GM12878 (cell line): ENCODE results near the gene MUC5AC. TPM values are rescaled to one million over a fixed set of nuclear protein-coding genes. Genes with fewer than 3 reads are reported as not detected.

Experiments used
- ATF3 ChIP-seq: IDR thresholded peaks from 2 replicates; pipeline ENCODE4 v1.6.1; 2011; ENCODE audit warnings: low read depth, mild to moderate bottlenecking, low read length, moderate library complexity, borderline replicate concordance; ENCODE audit errors: extremely low read depth
- CBX5 ChIP-seq: sonication (generic); IDR thresholded peaks from 2 replicates; pipeline ENCODE4 v1.6.1; 2016; ENCODE audit warnings: low read depth, moderate library complexity, mild to moderate bottlenecking, inconsistent platforms
- CEBPZ ChIP-seq: fragments of 150-350 bp; IDR thresholded peaks from 2 replicates; pipeline ENCODE4 v1.6.1; 2016; ENCODE audit warnings: low read depth, low read length
- GATAD2B ChIP-seq: fragments of 450-650 bp; conservative IDR thresholded peaks from 2 replicates; pipeline ENCODE4 v1.6.1; 2017; ENCODE audit warnings: low read depth, mild to moderate bottlenecking, moderate library complexity
- JUND ChIP-seq: IDR thresholded peaks from 2 replicates; pipeline ENCODE4 v1.6.1; 2012; ENCODE audit warnings: low read depth, mild to moderate bottlenecking, low read length, improper control_type of control experiment, moderate library complexity
- NFXL1 ChIP-seq: fragments of 450-650 bp; IDR thresholded peaks from 2 replicates; pipeline ENCODE4 v1.6.1; 2017; ENCODE audit warnings: antibody characterized with exemption, mild to moderate bottlenecking, borderline replicate concordance
- NRF1 ChIP-seq: conservative IDR thresholded peaks from 2 replicates; pipeline ENCODE4 v1.6.1; 2011; ENCODE audit warnings: mild to moderate bottlenecking, low read depth, low read length, improper control_type of control experiment
- SMAD5 ChIP-seq: IDR thresholded peaks from 2 replicates; pipeline ENCODE4 v1.6.1; 2016; ENCODE audit warnings: antibody characterized with exemption, low read depth
- SREBF2 ChIP-seq: IDR thresholded peaks from 2 replicates; pipeline ENCODE4 v1.6.1; 2012; ENCODE audit warnings: mild to moderate bottlenecking, low read length
- YBX1 ChIP-seq: fragments of 450-650 bp; IDR thresholded peaks from 2 replicates; pipeline ENCODE4 v1.6.1; 2016; ENCODE audit warnings: antibody characterized with exemption
- ZZZ3 ChIP-seq: IDR thresholded peaks from 2 replicates; pipeline ENCODE4 v1.6.1; 2011; ENCODE audit warnings: low read depth; ENCODE audit not compliant: control insufficient read depth, insufficient read length
- polyA plus RNA-seq, 11 experiments: library from polyadenylated mRNA; depleted of rRNA in 4 of 11; unstranded in 6 of 11; stranded (reverse) in 5 of 11; fragments of >200 nt; fragmentation: Nextera tagmentation in 4 of 11; fragmentation: Illumina TruSeq in 1 of 11; extraction: Ambion mirVana in 4 of 11; extraction: Trizol in 1 of 11; gene quantifications; 1 replicate in 1 of 11; 2 replicates in 10 of 11; pipeline versions ENCODE4 v1.2.1 to v1.2.3, GENCODE V29; 2011 to 2016; ENCODE audit warnings: inconsistent platforms in 2 of 11, missing spikeins in 2 of 11, low read depth in 1 of 11
- total RNA-seq, 4 experiments: library from RNA; depleted of rRNA in 3 of 4; stranded (reverse); fragments of >200 nt in 3 of 4; fragmentation: Illumina TruSeq in 1 of 4; extraction: Trizol in 1 of 4; gene quantifications; 2 replicates each; pipeline versions ENCODE4 v1.2.1 to v1.2.3, GENCODE V29; 2013 to 2021

Gene MUC5AC
- total and polyA plus RNA-seq, 10 of the 15 experiments (the other 5 are each of a cell fraction or from before 2014, with no cell fraction given), result under 0.01 to 0.01 TPM; not detected in 8

- TF ChIP-seq ATF3, result no peak
- TF ChIP-seq JUND, result no peak
- no peak for TF ChIP-seq YBX1
- no peak for TF ChIP-seq SMAD5
- no peak for TF ChIP-seq ZZZ3
- no peak for TF ChIP-seq CBX5
- TF ChIP-seq GATAD2B, result no peak
- no peak for TF ChIP-seq NRF1
- TF ChIP-seq NFXL1, result no peak
- TF ChIP-seq CEBPZ, result no peak
- no peak for TF ChIP-seq SREBF2
Observed at GRCh38 chr11:1220941-1221721, 63.4 kb downstream of the MUC5AC start (continued).
